Thyroid gland (tissue), 4 donors: ENCODE results near the gene ANO7. TPM values are rescaled to one million over a fixed set of nuclear protein-coding genes. Genes with fewer than 3 reads are reported as not detected.

Experiments
- DNase-seq, 2 donors: peaks; one replicate each; pipeline ENCODE4 v3.0.0-alpha.2; 2019
- H3K27ac ChIP-seq, 3 donors: fragments of 200-600 bp; sonication (generic); 1 replicate in 2 of 3; 2 replicates in 1 of 3; pipeline ENCODE4 v1.5.1; 2016 to 2019; ENCODE audit warnings: mild to moderate bottlenecking in 1 of 3, moderate library complexity in 1 of 3
- H3K27me3 ChIP-seq: fragments of 200-600 bp; sonication (generic); one replicate; pipeline ENCODE4 v1.5.1; 2019
- H3K36me3 ChIP-seq, 2 donors: fragments of 200-600 bp; sonication (generic); one replicate each; pipeline ENCODE4 v1.5.1; 2016 to 2019
- H3K4me1 ChIP-seq, 2 donors: fragments of 200-600 bp; sonication (generic); one replicate each; pipeline ENCODE4 v1.5.1; 2017 to 2019
- H3K4me3 ChIP-seq, 3 donors: fragments of 200-600 bp; sonication (generic); replicated peaks in 1 of 3; 1 replicate in 2 of 3; 2 replicates in 1 of 3; pipeline ENCODE4 v1.5.1; 2016; ENCODE audit warnings: mild to moderate bottlenecking in 1 of 3
- H3K9me3 ChIP-seq: fragments of 200-600 bp; sonication (generic); one replicate; pipeline ENCODE4 v1.5.1; 2017
- POLR2A ChIP-seq, 2 donors: fragments of 450-650 bp; IDR thresholded peaks; one replicate each; pipeline ENCODE4 v1.6.1; 2017; ENCODE audit warnings: antibody characterized with exemption in 2 of 2, mild to moderate bottlenecking in 2 of 2, moderate library complexity in 1 of 2
- WGBS, 2 donors: methylation state at CpG; one replicate each; pipeline ENCODE4 v1.1.5; 2017; 5-methylcytosine and 5-hydroxymethylcytosine counted together
- intact Hi-C: fragments of 100-400 bp; cut with DNase I; formaldehyde crosslinking; loops from one replicate; pipeline ENCODE4 v1.15.1; 2023
- total RNA-seq, 4 donors: library from RNA; depleted of rRNA; stranded (reverse); fragments of >200 nt; gene quantifications; one replicate each; pipeline ENCODE4 v1.2.3, GENCODE V29; 2016
- TF ChIP-seq, protein P1 (sequence below), 6 experiments: fragments of 200-600 bp in 3 of 6; fragments of 450-650 bp in 3 of 6; sonication (generic) in 3 of 6; IDR thresholded peaks; one replicate each; pipeline ENCODE4 v1.5.1; 2016 to 2019; ENCODE audit warnings: antibody characterized with exemption in 6 of 6, mild to moderate bottlenecking in 2 of 6, inconsistent platforms in 1 of 6, moderate library complexity in 1 of 6

The ANO7 gene
- total RNA-seq, 4 donors from 2014 or later, result 0.94 to 1.8 (median 0.98) TPM; not detected in 1

- intact Hi-C loops, result no loop called here
- no peak overlapping the region for H3K27ac ChIP-seq
- TF ChIP-seq POLR2A (IDR thresholded peaks at IDR 0.05), result no peak
- TF ChIP-seq, protein P1, sequence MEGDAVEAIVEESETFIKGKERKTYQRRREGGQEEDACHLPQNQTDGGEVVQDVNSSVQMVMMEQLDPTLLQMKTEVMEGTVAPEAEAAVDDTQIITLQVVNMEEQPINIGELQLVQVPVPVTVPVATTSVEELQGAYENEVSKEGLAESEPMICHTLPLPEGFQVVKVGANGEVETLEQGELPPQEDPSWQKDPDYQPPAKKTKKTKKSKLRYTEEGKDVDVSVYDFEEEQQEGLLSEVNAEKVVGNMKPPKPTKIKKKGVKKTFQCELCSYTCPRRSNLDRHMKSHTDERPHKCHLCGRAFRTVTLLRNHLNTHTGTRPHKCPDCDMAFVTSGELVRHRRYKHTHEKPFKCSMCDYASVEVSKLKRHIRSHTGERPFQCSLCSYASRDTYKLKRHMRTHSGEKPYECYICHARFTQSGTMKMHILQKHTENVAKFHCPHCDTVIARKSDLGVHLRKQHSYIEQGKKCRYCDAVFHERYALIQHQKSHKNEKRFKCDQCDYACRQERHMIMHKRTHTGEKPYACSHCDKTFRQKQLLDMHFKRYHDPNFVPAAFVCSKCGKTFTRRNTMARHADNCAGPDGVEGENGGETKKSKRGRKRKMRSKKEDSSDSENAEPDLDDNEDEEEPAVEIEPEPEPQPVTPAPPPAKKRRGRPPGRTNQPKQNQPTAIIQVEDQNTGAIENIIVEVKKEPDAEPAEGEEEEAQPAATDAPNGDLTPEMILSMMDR (IDR thresholded peaks at IDR 0.05), result no peak
- no peaks in the 10 kb centered on the region for H3K36me3 ChIP-seq
- no peak overlapping the region for H3K4me3 ChIP-seq
- no peaks in the 10 kb centered on the region for H3K9me3 ChIP-seq
- no peaks in the 10 kb centered on the region for H3K27me3 ChIP-seq
- no peak for DNase-seq
- WGBS, 2 donors, result 70 to 74% methylated on average over 1 of the region's 1 CpG
- H3K4me1 ChIP-seq, result no peaks in the 10 kb centered on the region
Observed at GRCh38 chr2:241207151-241207550, 18.7 kb downstream of the ANO7 start.

DNA sequence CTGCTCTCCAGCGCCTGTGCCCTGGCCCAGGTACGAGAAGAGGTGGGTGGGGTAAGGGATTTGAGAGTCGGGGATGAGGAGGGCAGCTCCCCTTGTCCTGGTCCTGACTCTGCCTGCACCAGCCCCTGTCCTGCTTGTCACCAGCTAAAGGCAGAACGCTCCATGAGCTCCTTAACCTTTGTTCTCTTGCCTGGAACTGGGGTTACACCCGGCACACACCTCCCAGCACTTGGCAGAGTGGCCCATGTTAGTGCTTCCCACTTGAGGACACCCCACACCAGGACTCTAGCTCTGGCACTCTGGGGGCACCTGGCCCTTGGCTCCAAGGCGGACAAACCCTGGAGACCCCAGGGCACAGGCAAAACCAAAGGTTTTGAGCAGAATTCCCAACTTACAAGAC lies 19.2 kb downstream of the ANO7 start:
- TF ChIP-seq, protein P1 (IDR thresholded peaks at IDR 0.05), result no peak
- no peak for TF ChIP-seq POLR2A (IDR thresholded peaks at IDR 0.05)
- no peak for DNase-seq
- H3K9me3 ChIP-seq, result no peaks in the 10 kb centered on the region
- H3K4me3 ChIP-seq, result no peak overlapping the region
- H3K4me1 ChIP-seq, result no peaks in the 10 kb centered on the region
- no peaks in the 10 kb centered on the region for H3K27me3 ChIP-seq
- WGBS, 2 donors, result 55 to 76% methylated on average over 6 of the region's 6 CpGs
- intact Hi-C loops, result no loop called here
- H3K36me3 ChIP-seq, result no peaks in the 10 kb centered on the region
- no peak overlapping the region for H3K27ac ChIP-seq

DNA sequence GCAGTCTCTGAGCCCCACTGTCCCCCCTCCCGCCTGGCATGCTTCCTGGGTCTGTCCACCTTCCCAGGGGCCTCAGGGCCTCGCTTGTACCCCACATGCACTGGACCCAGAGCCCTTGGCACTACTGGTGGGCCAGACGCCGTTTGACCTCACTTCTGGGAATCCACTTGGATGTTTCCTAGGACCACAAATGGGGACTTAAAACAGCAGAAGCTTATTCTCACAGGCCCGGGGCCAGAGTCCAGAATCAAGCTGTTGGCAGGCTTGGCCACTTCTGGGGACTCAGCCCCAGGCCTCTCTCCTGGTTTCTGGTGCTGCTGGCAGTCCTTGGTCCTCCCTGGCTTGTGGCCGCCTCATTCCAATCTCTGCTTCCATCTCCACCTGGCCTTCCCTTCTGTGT lies 19.6 kb downstream of the ANO7 start:
- DNase-seq, result no peak
- intact Hi-C loops, result no loop called here
- WGBS, 2 donors, result 53 to 81% methylated on average over 2 to 3 of the region's 6 CpGs
- Histone ChIP-seq H3K4me3 (no peak overlapping the region), H3K27ac (no peak overlapping the region), H3K4me1 (no peaks in the 10 kb centered on the region), H3K36me3 (no peaks in the 10 kb centered on the region), H3K9me3 (no peaks in the 10 kb centered on the region), H3K27me3 (no peaks in the 10 kb centered on the region)
- TF ChIP-seq, protein P1 (IDR thresholded peaks at IDR 0.05), result no peak
- no peak for TF ChIP-seq POLR2A (IDR thresholded peaks at IDR 0.05)

- 84 to 91% methylated on average over 18 of the region's 33 CpGs for WGBS, 2 donors
- Histone ChIP-seq H3K9me3 (no peaks in the 10 kb centered on the region), H3K36me3 (no peaks in the 10 kb centered on the region), H3K27ac (no peak overlapping the region), H3K4me1 (no peaks in the 10 kb centered on the region), H3K4me3 (no peak overlapping the region), H3K27me3 (no peaks in the 10 kb centered on the region)
- intact Hi-C loops, result no loop called here
- TF ChIP-seq POLR2A (IDR thresholded peaks at IDR 0.05), result no peak
- TF ChIP-seq, protein P1 (IDR thresholded peaks at IDR 0.05), result no peak
- no peak for DNase-seq
Observed at GRCh38 chr2:241209271-241209670, 20.8 kb downstream of the ANO7 start.

DNA sequence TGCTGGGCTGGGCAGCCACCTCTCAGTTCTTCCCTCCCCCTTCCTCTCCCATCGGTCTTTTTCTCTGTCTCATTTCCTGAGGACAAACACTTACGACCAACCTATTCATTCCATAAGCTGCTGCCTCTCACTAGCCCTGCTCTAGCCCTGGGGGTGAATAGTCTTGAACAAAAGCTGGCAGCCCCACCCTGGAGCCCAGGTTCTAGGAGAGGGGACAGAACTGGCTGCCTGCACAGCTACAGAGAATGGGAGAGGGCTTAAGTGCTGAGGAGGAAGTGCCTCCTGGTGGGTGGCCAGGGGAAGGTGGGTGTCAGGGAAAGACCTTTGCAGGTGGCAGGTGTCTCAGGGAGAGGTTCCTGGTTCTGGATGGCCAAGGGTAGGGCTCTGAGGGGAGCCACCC lies 22.8 kb downstream of the ANO7 start:
- Histone ChIP-seq H3K9me3 (no peaks in the 10 kb centered on the region), H3K4me3 (no peak overlapping the region), H3K36me3 (no peaks in the 10 kb centered on the region), H3K27me3 (no peaks in the 10 kb centered on the region), H3K4me1 (no peaks in the 10 kb centered on the region), H3K27ac (no peak overlapping the region)
- intact Hi-C loops, result no loop called here
- WGBS, 2 donors, result 21 to 30% methylated on average over 2 of the region's 2 CpGs
- TF ChIP-seq POLR2A (IDR thresholded peaks at IDR 0.05), result no peak
- TF ChIP-seq, protein P1 (IDR thresholded peaks at IDR 0.05), result no peak
- no peak for DNase-seq
